GM18517 (cell line): ENCODE measurements around the gene HOXD13.

ENCODE experiments used
- ATAC-seq: cut with Tn5 transposase; IDR thresholded peaks from one replicate; pipeline ENCODE4 v1.9.1; 2021; ENCODE audit warnings: mild to moderate bottlenecking, moderate library complexity; ENCODE audit not compliant: unreplicated experiment

HOXD13 gene

GRCh38 chr2:176105078-176105729 lies 12.7 kb downstream of the HOXD13 start:
- no peak for ATAC-seq

- no peak for ATAC-seq
These were observed 13.4 kb downstream of the HOXD13 start for GRCh38 chr2:176105730-176106580.

- ATAC-seq, result no peak
These were observed 14.3 kb downstream of the HOXD13 start, which contains the start of gene HOXD11 for GRCh38 chr2:176106581-176107539. Gene HOXD11 (plus strand): TSS chr2:176107280. CDS start chr2:176107356, 76 bp downstream.

- ATAC-seq, result no peak
These were observed 15.2 kb downstream of the HOXD13 start for GRCh38 chr2:176107731-176108181.

- ATAC-seq, result no peak
These were observed 16.8 kb downstream of the HOXD13 start for GRCh38 chr2:176109192-176109901.

GRCh38 chr2:176109946-176110345 lies 17.4 kb downstream of the HOXD13 start:
- ATAC-seq, result no peak

- no peak for ATAC-seq
These were observed 18.1 kb downstream of the HOXD13 start for GRCh38 chr2:176110415-176111308.

GRCh38 chr2:176111309-176111663 lies 18.8 kb downstream of the HOXD13 start:
- no peak for ATAC-seq

- no peak for ATAC-seq
These were observed 19.4 kb downstream of the HOXD13 start for GRCh38 chr2:176111846-176112374.

GRCh38 chr2:176112375-176113302 lies 20.1 kb downstream of the HOXD13 start:
- no peak for ATAC-seq

GRCh38 chr2:176114120-176114929 lies 21.8 kb downstream of the HOXD13 start:
- no peak for ATAC-seq

- ATAC-seq, result no peak
These were observed 22.6 kb downstream of the HOXD13 start for GRCh38 chr2:176114930-176115625.

- no peak for ATAC-seq
These were observed 23.6 kb downstream of the HOXD13 start, which contains the start of gene HOXD10 for GRCh38 chr2:176115883-176116813. Gene HOXD10 (plus strand): TSS chr2:176116778. CDS start chr2:176116834, 56 bp downstream.

GRCh38 chr2:176117162-176117822 lies 24.8 kb downstream of the HOXD13 start:
- no peak for ATAC-seq

GRCh38 chr2:176117823-176118371 lies 25.4 kb downstream of the HOXD13 start:
- no peak for ATAC-seq
